ENCODE data around the gene KCNB1. TPM values are rescaled to one million over a fixed set of nuclear protein-coding genes. Genes with fewer than 3 reads are reported as not detected.
A peak's percentile ranks its signal among the peaks of the same experiment; 100 is the strongest.

The KCNB1 gene
- total RNA-seq, 1 experiment from 2014 or later, result 0.04 TPM

GRCh38 chr20:49437057-49437456 is 45.4 kb downstream of the KCNB1 start:
- Histone ChIP-seq H2AFZ (no peak overlapping the region), H4K20me1 (ENCODE audit: insufficient read depth) (no peaks in the 10 kb centered on the region), H3K4me1 (replicated peaks; ENCODE audit: insufficient read depth) (no peaks in the 10 kb centered on the region), H3K4me2 (no peak overlapping the region), H3K27ac (no peak overlapping the region), H3K27me3 (ENCODE audit: insufficient read depth, low read depth) (peaks cover 42% of the 10 kb centered on the region), H3K36me3 (ENCODE audit: low read depth) (no peaks in the 10 kb centered on the region), H3K79me2 (ENCODE audit: low read depth) (no peaks in the 10 kb centered on the region), H3F3A (ENCODE audit: insufficient read depth, low read depth) (no peaks in the 10 kb centered on the region), H3K9me2 (ENCODE audit: insufficient read depth) (no peaks in the 10 kb centered on the region), H3K4me3 (no peak overlapping the region), H3K9me3 (ENCODE audit: insufficient read depth, low read depth) (no peaks in the 10 kb centered on the region)
- no peak for TF ChIP-seq EZH2 (IDR thresholded peaks at IDR 0.05; ENCODE audit: low read depth)
- no peak for TF ChIP-seq CTCF (conservative IDR thresholded peaks at IDR 0.05)
- intact Hi-C loops (cut with micrococcal nuclease; ENCODE audit: unreplicated experiment), result no loop called here
- ChIA-PET CTCF (no interaction called here), POLR2A (ENCODE audit: unreplicated experiment) (no interaction called here)
- DNase-seq, result no peak
- no TSS peak for BruUV-seq (replicated peaks)

GRCh38 chr20:49435639-49436038 is 46.8 kb downstream of the KCNB1 start:
- Histone ChIP-seq H3K27me3 (ENCODE audit: insufficient read depth, low read depth) (peaks cover 50% of the 10 kb centered on the region), H3K9me2 (ENCODE audit: insufficient read depth) (no peaks in the 10 kb centered on the region), H3K36me3 (ENCODE audit: low read depth) (no peaks in the 10 kb centered on the region), H3K9me3 (ENCODE audit: insufficient read depth, low read depth) (no peaks in the 10 kb centered on the region), H3K79me2 (ENCODE audit: low read depth) (no peaks in the 10 kb centered on the region), H2AFZ (no peak overlapping the region), H3K4me2 (no peak overlapping the region), H3K27ac (no peak overlapping the region), H3F3A (ENCODE audit: insufficient read depth, low read depth) (no peaks in the 10 kb centered on the region), H4K20me1 (ENCODE audit: insufficient read depth) (no peaks in the 10 kb centered on the region), H3K4me1 (replicated peaks; ENCODE audit: insufficient read depth) (no peaks in the 10 kb centered on the region), H3K4me3 (no peak overlapping the region)
- no peak for TF ChIP-seq EZH2 (IDR thresholded peaks at IDR 0.05; ENCODE audit: low read depth)
- peak; percentile 52 for TF ChIP-seq CTCF (conservative IDR thresholded peaks at IDR 0.05)
- CTCF ChIA-PET, result interaction anchor here (0.6 to 1.1 kb wide), 2 partner anchors 169 to 428 kb away, joined by 3 to 4 read pairs; no protein-coding TSS in a partner anchor
- BruUV-seq (replicated peaks), result no TSS peak
- POLR2A ChIA-PET (ENCODE audit: unreplicated experiment), result no interaction called here
- DNase-seq, result peak in 1 of 2 experiments; percentile 14
- intact Hi-C loops (cut with micrococcal nuclease; ENCODE audit: unreplicated experiment), result loop anchor here (1.0 kb wide), 1 partner anchor 99 kb away; no protein-coding TSS in a partner anchor

GRCh38 chr20:49433333-49433732 is 49.1 kb downstream of the KCNB1 start:
- H2AFZ ChIP-seq, result no peak overlapping the region
- no peaks in the 10 kb centered on the region for H4K20me1 ChIP-seq (ENCODE audit: insufficient read depth)
- peaks cover 54% of the 10 kb centered on the region for H3K27me3 ChIP-seq (ENCODE audit: insufficient read depth, low read depth)
- H3K4me1 ChIP-seq (replicated peaks; ENCODE audit: insufficient read depth), result no peaks in the 10 kb centered on the region
- H3K79me2 ChIP-seq (ENCODE audit: low read depth), result no peaks in the 10 kb centered on the region
- no peak for TF ChIP-seq CTCF (conservative IDR thresholded peaks at IDR 0.05)
- no peak for TF ChIP-seq EZH2 (IDR thresholded peaks at IDR 0.05; ENCODE audit: low read depth)
- no peak overlapping the region for H3K4me3 ChIP-seq
- no TSS peak for BruUV-seq (replicated peaks)
- H3K9me2 ChIP-seq (ENCODE audit: insufficient read depth), result no peaks in the 10 kb centered on the region
- intact Hi-C loops (cut with micrococcal nuclease; ENCODE audit: unreplicated experiment), result no loop called here
- POLR2A ChIA-PET (ENCODE audit: unreplicated experiment), result no interaction called here
- no peaks in the 10 kb centered on the region; the same call in 1 of the 2 replicates for H3F3A ChIP-seq (ENCODE audit: insufficient read depth, low read depth)
- DNase-seq, result no peak
- no peaks in the 10 kb centered on the region for H3K9me3 ChIP-seq (ENCODE audit: insufficient read depth, low read depth)
- no peak overlapping the region for H3K4me2 ChIP-seq
- no peaks in the 10 kb centered on the region for H3K36me3 ChIP-seq (ENCODE audit: low read depth)
- no peak overlapping the region for H3K27ac ChIP-seq
- CTCF ChIA-PET, result no interaction called here

All from PC-9 (cell line).